ENCODE measurements around the gene SH2D5.
A peak's percentile ranks its signal among the peaks of the same experiment; 100 is the strongest.
"Not testable (repeated sequence)": the region's sequence is repeated elsewhere in the genome, so short reads cannot be mapped to it uniquely, and the experiment has no call there.

Gene SH2D5

GRCh38 chr1:20720631-20721091 is 11.8 kb downstream of the SH2D5 start:
- no peak for DNase-seq (ENCODE audit: low spot score)
- no peak for TF ChIP-seq CTCF (IDR thresholded peaks at IDR 0.05; ENCODE audit: borderline replicate concordance, control extremely low read depth, extremely low read depth, insufficient read depth, missing control alignments)
- in situ Hi-C loops (cut with MboI; ENCODE audit: low sequenced_read_pairs, unreplicated experiment), result no loop called here

GRCh38 chr1:20719871-20720620 is 12.5 kb downstream of the SH2D5 start:
- TF ChIP-seq CTCF (IDR thresholded peaks at IDR 0.05; ENCODE audit: borderline replicate concordance, control extremely low read depth, extremely low read depth, insufficient read depth, missing control alignments), result no peak
- in situ Hi-C loops (cut with MboI; ENCODE audit: low sequenced_read_pairs, unreplicated experiment), result no loop called here
- DNase-seq (ENCODE audit: low spot score), result no peak

GRCh38 chr1:20719261-20719660 is 13.2 kb downstream of the SH2D5 start:
- DNase-seq (ENCODE audit: low spot score), result no peak
- in situ Hi-C loops (cut with MboI; ENCODE audit: low sequenced_read_pairs, unreplicated experiment), result no loop called here
- TF ChIP-seq CTCF (IDR thresholded peaks at IDR 0.05; ENCODE audit: borderline replicate concordance, control extremely low read depth, extremely low read depth, insufficient read depth, missing control alignments), result no peak

- DNase-seq (ENCODE audit: low spot score); in situ Hi-C loops (cut with MboI; ENCODE audit: low sequenced_read_pairs, unreplicated experiment): not testable (repeated sequence)
Measured at GRCh38 chr1:20718343-20718882, 14.1 kb downstream of the SH2D5 start.

- peak; percentile 87 for DNase-seq (ENCODE audit: low spot score)
- TF ChIP-seq CTCF (IDR thresholded peaks at IDR 0.05; ENCODE audit: borderline replicate concordance, control extremely low read depth, extremely low read depth, insufficient read depth, missing control alignments), result no peak
- in situ Hi-C loops (cut with MboI; ENCODE audit: low sequenced_read_pairs, unreplicated experiment), result no loop called here
Measured at GRCh38 chr1:20717452-20718342, 14.8 kb downstream of the SH2D5 start, which contains the start of gene KIF17. Gene KIF17, minus strand, starts transcription at chr1:20718007. Its CDS starts 301 bp downstream, at chr1:20717706.

GRCh38 chr1:20716232-20716631 is 16.3 kb downstream of the SH2D5 start:
- DNase-seq (ENCODE audit: low spot score), result no peak
- no peak for TF ChIP-seq CTCF (IDR thresholded peaks at IDR 0.05; ENCODE audit: borderline replicate concordance, control extremely low read depth, extremely low read depth, insufficient read depth, missing control alignments)
- in situ Hi-C loops (cut with MboI; ENCODE audit: low sequenced_read_pairs, unreplicated experiment), result no loop called here
